Activated CD4-positive, alpha-beta T cell treated with anti-CD3 and anti-CD28 coated beads for 36 hours (primary cell): ENCODE measurements around the gene DDX52. TPM values are rescaled to one million over a fixed set of nuclear protein-coding genes. Genes with fewer than 3 reads are reported as not detected.

ENCODE experiments used
- microRNA-seq: library from miRNA; unstranded; fragments of <30 nt; microRNA quantifications from one replicate; pipeline ENCODE4 v1.2.0, GENCODE V29; 2021; ENCODE audit warnings: borderline replicate concordance
- total RNA-seq, 2 experiments: library from RNA; stranded (reverse); gene quantifications; one replicate each; pipeline ENCODE4 v1.2.3, GENCODE V29; 2021

Gene DDX52
- total RNA-seq, 2 experiments from 2014 or later, result 34.6 to 41.7 TPM

Small RNAs within 50 kb of the gene (microRNA-seq; reads per million reads assigned to microRNA genes)
- not detected for gene MIR378J

Other genes starting within 250 kb of the DDX52 start
- gene ACACA, start 236.6 kb downstream of the DDX52 start, total RNA-seq, result 10 to 100 TPM; 57.2 to 61.1 TPM
- gene TADA2A, start 236.6 kb downstream of the DDX52 start, total RNA-seq, result 10 to 100 TPM; 29.9 to 32.9 TPM
- gene DUSP14, start 153.6 kb downstream of the DDX52 start, total RNA-seq, result 10 to 100 TPM; 11.9 to 13.1 TPM
- 10 to 100 TPM; 39.0 to 46.7 TPM for gene SYNRG, start 34.0 kb downstream of the DDX52 start, total RNA-seq
- not detected for gene HNF1B, start 101.6 kb upstream of the DDX52 start, total RNA-seq